MCF 10A (cell line): ENCODE measurements around the gene MYL3. TPM values are rescaled to one million over a fixed set of nuclear protein-coding genes. Genes with fewer than 3 reads are reported as not detected.

Experiments used
- BruUV-seq: library from RNA; stranded (reverse); fragments of 400-500 nt; replicated peaks from 2 replicates; lab custom pipeline; 2021; lab: Mats Ljungman, UMichigan
- CTCF ChIA-PET: fragments of 300-600 bp; sonication (Branson Sonifier 250); formaldehyde crosslinking; extraction: SDS; loops from one replicate; lab custom pipeline; 2021; ENCODE audit warnings: antibody characterized with exemption, inconsistent platforms; lab: Yijun Ruan, JAX
- POLR2A ChIA-PET: fragments of 300-600, 350-650 bp; sonication (Branson Sonifier 250); formaldehyde crosslinking; extraction: SDS; loops from one replicate; lab custom pipeline; 2020; ENCODE audit warnings: antibody characterized with exemption, inconsistent platforms; lab: Yijun Ruan, JAX
- DNase-seq: peaks from one replicate; pipeline ENCODE4 v3.0.0-alpha.2; 2018; ENCODE audit not compliant: unreplicated experiment
- H3K27ac Mint-ChIP-seq: one replicate; pipeline ENCODE4 v1.8.0; 2022; ENCODE audit warnings: mild to moderate bottlenecking, low read depth, mixed read lengths; ENCODE audit not compliant: unreplicated experiment
- H3K27me3 Mint-ChIP-seq: one replicate; pipeline ENCODE4 v1.8.0; 2022; ENCODE audit warnings: mixed read lengths; ENCODE audit not compliant: insufficient read depth, unreplicated experiment
- H3K36me3 Mint-ChIP-seq: one replicate; pipeline ENCODE4 v1.8.0; 2022; ENCODE audit warnings: mild to moderate bottlenecking, moderate library complexity, mixed read lengths; ENCODE audit not compliant: insufficient read depth, unreplicated experiment
- H3K4me1 Mint-ChIP-seq: one replicate; pipeline ENCODE4 v1.8.0; 2022; ENCODE audit warnings: mixed read lengths; ENCODE audit not compliant: insufficient read depth, unreplicated experiment
- H3K4me3 Mint-ChIP-seq: one replicate; pipeline ENCODE4 v1.8.0; 2022; ENCODE audit warnings: mild to moderate bottlenecking, moderate library complexity, mixed read lengths; ENCODE audit not compliant: unreplicated experiment
- H3K9me3 Mint-ChIP-seq: one replicate; pipeline ENCODE4 v1.8.0; 2022; ENCODE audit warnings: mixed read lengths; ENCODE audit not compliant: unreplicated experiment
- intact Hi-C: fragments of 100-400 bp; cut with micrococcal nuclease; formaldehyde crosslinking; loops from 2 replicates; pipeline ENCODE4 v1.14.1; 2022
- total RNA-seq: library from RNA; stranded (reverse); gene quantifications from 2 replicates; pipeline ENCODE4 v1.2.3, GENCODE V29; 2022
- TF ChIP-seq, protein P1 (sequence below): fragments of 200-600 bp; IDR thresholded peaks from one replicate; pipeline ENCODE4 v1.8.0; 2022; ENCODE audit warnings: antibody characterized with exemption, mild to moderate bottlenecking; ENCODE audit not compliant: unreplicated experiment

Gene MYL3
- total RNA-seq, 1 experiment from 2014 or later: not detected

DNA sequence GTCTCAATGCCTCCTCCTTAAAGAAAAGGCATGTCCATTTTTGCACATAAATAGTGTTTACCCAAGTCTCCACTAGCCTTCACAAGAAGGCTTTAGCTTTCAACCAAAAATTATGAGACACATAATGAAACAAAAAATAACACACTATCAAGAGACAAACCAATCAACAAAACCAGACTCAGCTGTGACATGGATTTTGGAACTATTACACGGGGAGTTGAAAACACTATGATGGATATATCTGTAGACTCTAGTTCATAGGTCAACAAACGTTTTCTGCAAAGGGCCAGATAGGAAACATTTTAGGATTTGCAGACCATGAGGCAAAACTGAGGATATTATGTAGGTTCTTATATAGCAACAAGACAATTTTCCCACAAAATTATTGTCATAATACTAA is 24.9 kb downstream of the MYL3 start:
- H3K9me3 Mint-ChIP-seq: peaks cover 43% of the 10 kb centered on the region
- DNase-seq: no peak
- POLR2A ChIA-PET: no interaction called here
- peaks cover 5% of the 10 kb centered on the region for H3K36me3 Mint-ChIP-seq
- H3K4me1 Mint-ChIP-seq: no peaks in the 10 kb centered on the region
- TF ChIP-seq, protein P1, sequence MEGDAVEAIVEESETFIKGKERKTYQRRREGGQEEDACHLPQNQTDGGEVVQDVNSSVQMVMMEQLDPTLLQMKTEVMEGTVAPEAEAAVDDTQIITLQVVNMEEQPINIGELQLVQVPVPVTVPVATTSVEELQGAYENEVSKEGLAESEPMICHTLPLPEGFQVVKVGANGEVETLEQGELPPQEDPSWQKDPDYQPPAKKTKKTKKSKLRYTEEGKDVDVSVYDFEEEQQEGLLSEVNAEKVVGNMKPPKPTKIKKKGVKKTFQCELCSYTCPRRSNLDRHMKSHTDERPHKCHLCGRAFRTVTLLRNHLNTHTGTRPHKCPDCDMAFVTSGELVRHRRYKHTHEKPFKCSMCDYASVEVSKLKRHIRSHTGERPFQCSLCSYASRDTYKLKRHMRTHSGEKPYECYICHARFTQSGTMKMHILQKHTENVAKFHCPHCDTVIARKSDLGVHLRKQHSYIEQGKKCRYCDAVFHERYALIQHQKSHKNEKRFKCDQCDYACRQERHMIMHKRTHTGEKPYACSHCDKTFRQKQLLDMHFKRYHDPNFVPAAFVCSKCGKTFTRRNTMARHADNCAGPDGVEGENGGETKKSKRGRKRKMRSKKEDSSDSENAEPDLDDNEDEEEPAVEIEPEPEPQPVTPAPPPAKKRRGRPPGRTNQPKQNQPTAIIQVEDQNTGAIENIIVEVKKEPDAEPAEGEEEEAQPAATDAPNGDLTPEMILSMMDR: no peak
- H3K4me3 Mint-ChIP-seq: no peak overlapping the region
- no TSS peak for BruUV-seq
- intact Hi-C loops: no loop called here
- H3K27ac Mint-ChIP-seq: no peak overlapping the region
- peaks cover 22% of the 10 kb centered on the region for H3K27me3 Mint-ChIP-seq
- CTCF ChIA-PET: no interaction called here

DNA sequence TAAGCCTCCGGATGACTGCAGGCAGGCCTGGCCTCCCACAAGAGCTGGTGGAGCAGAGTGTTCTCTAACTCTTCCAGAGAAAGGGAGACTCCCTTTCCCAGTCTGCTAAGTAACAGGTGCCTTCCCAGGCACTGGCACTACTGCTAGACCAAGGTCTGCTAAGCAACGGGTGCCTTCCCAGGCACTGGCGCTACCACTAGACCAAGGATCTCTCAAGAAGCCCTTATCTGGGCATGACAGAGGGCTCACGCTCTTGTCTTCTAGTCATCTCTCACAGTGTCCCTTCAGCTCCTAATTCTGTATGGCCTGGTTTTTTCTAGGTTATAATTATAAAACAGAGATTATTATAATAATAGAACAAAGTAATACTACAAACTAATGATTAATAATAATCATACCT is 27.8 kb downstream of the MYL3 start:
- intact Hi-C loops: no loop called here
- CTCF ChIA-PET: no interaction called here
- Mint-ChIP-seq H3K4me3 (no peak overlapping the region), H3K27me3 (no peaks in the 10 kb centered on the region), H3K27ac (no peak overlapping the region), H3K4me1 (no peaks in the 10 kb centered on the region), H3K9me3 (peaks cover 28% of the 10 kb centered on the region), H3K36me3 (peaks cover 5% of the 10 kb centered on the region)
- TF ChIP-seq, protein P1: no peak
- BruUV-seq: no TSS peak
- no peak for DNase-seq
- POLR2A ChIA-PET: interaction anchor here (0.8 kb wide), 1 partner anchor 120 kb away, joined by 5 read pairs; no protein-coding TSS in a partner anchor

DNA sequence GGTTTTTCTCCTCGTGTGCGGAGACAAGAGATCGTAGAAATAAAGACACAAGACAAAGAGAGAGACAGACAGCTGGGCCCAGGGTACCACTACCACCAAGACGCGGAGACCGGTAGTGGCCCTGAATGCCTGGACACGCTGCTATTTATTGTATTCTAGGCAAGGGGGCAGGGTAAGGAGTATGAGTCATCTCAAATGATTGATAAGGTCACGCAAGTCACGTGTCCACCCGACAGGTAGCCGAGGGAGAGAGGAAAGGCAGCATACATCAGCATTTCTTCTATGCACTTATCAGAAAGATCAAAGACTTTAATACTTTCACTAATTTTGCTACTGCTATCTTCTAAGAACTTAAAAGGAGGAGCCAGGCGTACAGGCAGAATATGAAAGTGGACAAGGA is 28.2 kb downstream of the MYL3 start:
- H3K36me3 Mint-ChIP-seq: peaks cover 5% of the 10 kb centered on the region
- H3K4me3 Mint-ChIP-seq: no peak overlapping the region
- no peak overlapping the region for H3K27ac Mint-ChIP-seq
- DNase-seq: no peak
- CTCF ChIA-PET: no interaction called here
- intact Hi-C loops: no loop called here
- POLR2A ChIA-PET: no interaction called here
- BruUV-seq: no TSS peak
- TF ChIP-seq, protein P1: no peak
- H3K4me1 Mint-ChIP-seq: no peaks in the 10 kb centered on the region
- H3K27me3 Mint-ChIP-seq: no peaks in the 10 kb centered on the region
- H3K9me3 Mint-ChIP-seq: peaks cover 28% of the 10 kb centered on the region

DNA sequence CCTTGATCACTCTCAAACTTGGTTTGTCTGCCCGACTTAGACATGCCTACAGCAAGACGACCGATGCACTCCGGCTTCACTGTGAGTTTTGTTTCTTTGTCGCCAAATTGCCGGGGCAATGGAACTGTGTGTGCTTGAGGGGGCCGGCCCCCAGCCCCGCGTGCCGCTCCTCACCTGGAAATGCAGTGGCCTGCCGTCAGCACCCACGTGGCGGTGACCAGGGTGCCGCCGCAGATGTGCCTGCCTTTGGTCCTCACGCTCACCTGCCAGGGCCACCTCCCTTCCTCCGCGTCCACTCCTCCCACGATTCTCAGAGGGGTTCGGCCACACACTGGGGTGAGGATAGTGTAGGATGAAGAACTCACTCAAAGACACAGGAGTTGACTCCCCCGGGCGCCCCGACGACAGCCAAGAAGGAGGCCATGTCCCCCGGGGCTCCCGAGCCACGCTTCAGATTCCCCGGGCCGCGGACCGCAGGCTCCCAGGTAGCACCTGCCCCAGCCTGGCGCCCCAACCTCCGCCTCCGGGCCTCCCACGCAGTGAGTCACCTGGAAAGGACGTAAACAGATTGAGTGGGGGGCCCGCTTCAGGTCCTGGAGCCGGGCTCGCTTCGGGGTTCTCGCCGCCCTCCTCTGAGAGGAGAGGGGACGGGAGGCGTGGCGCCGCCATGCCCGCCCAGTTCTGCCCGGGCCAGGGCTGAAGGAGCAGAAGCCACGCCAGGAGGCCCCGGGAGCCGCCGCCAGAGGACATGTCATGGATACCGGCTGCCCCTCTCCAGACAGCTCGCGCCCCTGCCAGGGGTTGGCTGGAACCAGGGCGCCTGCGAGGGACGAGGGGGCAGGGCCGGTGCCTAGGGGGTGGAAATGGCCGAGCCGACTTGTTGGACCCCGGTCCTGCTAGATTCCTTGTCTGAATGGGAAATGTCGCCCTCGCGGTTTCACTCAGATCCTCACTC is 29.6 kb downstream of the MYL3 start:
- no peak for DNase-seq
- intact Hi-C loops: no loop called here
- POLR2A ChIA-PET: no interaction called here
- CTCF ChIA-PET: interaction anchor here (0.5 kb wide), 1 partner anchor 349 kb away, joined by 3 read pairs; no protein-coding TSS in a partner anchor
- TF ChIP-seq, protein P1: no peak
- Mint-ChIP-seq H3K27me3 (no peaks in the 10 kb centered on the region), H3K4me3 (no peak overlapping the region), H3K27ac (no peak overlapping the region), H3K9me3 (peaks cover 19% of the 10 kb centered on the region), H3K4me1 (no peaks in the 10 kb centered on the region), H3K36me3 (peaks cover 5% of the 10 kb centered on the region)
- BruUV-seq: no TSS peak
